Smooth muscle cell (in vitro differentiated cells): Measurements from ENCODE around the gene FOS. TPM values are rescaled to one million over a fixed set of nuclear protein-coding genes. Genes with fewer than 3 reads are reported as not detected.

Experiments
- DNase-seq: peaks from one replicate; lab custom pipeline; 2025; ENCODE audit not compliant: unreplicated experiment; lab: John Stamatoyannopoulos, UW
- H2AFZ ChIP-seq: fragments of 200-600 bp; sonication (generic); 2 replicates; pipeline ENCODE4 v1.6.0; 2016; ENCODE audit warnings: antibody characterized with exemption, low read depth, mild to moderate bottlenecking
- H3F3A ChIP-seq: fragments of 200-600 bp; sonication (generic); 2 replicates; pipeline ENCODE4 v1.6.0; 2017; ENCODE audit warnings: antibody characterized with exemption, low read depth
- H3K27ac ChIP-seq: fragments of 200-600 bp; sonication (generic); 2 replicates; pipeline ENCODE4 v1.5.1; 2016; ENCODE audit warnings: low read depth, mild to moderate bottlenecking
- H3K27me3 ChIP-seq: fragments of 200-600 bp; sonication (generic); 2 replicates; pipeline ENCODE4 v1.6.1; 2016; ENCODE audit warnings: low read depth, mild to moderate bottlenecking
- H3K36me3 ChIP-seq: fragments of 200-600 bp; sonication (generic); 2 replicates; pipeline ENCODE4 v1.5.1; 2016; ENCODE audit warnings: low read depth
- H3K4me1 ChIP-seq: fragments of 200-600 bp; sonication (generic); 2 replicates; pipeline ENCODE4 v1.5.1; 2016; ENCODE audit warnings: low read depth
- H3K4me2 ChIP-seq: fragments of 200-600 bp; sonication (generic); 2 replicates; pipeline ENCODE4 v1.6.0; 2016; ENCODE audit warnings: mild to moderate bottlenecking
- H3K4me3 ChIP-seq: fragments of 200-600 bp; sonication (generic); 2 replicates; pipeline ENCODE4 v1.5.1; 2016; ENCODE audit warnings: mild to moderate bottlenecking
- H3K79me2 ChIP-seq: fragments of 200-600 bp; sonication (generic); 2 replicates; pipeline ENCODE4 v1.6.0; 2016; ENCODE audit warnings: low read depth, mild to moderate bottlenecking
- H3K9ac ChIP-seq: fragments of 200-600 bp; sonication (generic); 2 replicates; pipeline ENCODE4 v1.6.0; 2016; ENCODE audit warnings: low read depth
- H3K9me3 ChIP-seq: fragments of 200-600 bp; sonication (generic); replicated peaks from 2 replicates; pipeline ENCODE4 v1.5.1; 2016; ENCODE audit warnings: low read depth
- H4K20me1 ChIP-seq: fragments of 200-600 bp; sonication (generic); 2 replicates; pipeline ENCODE4 v1.6.0; 2016; ENCODE audit warnings: low read depth
- CTCF ChIP-seq: fragments of 200-600 bp; sonication (generic); IDR thresholded peaks from 2 replicates; pipeline ENCODE4 v1.5.1; 2017; ENCODE audit warnings: borderline replicate concordance, mild to moderate bottlenecking, antibody characterized with exemption; ENCODE audit not compliant: insufficient read depth, poor library complexity, severe bottlenecking
- WGBS: methylation state at CpG from one replicate; pipeline ENCODE4 v1.1.7; 2016; ENCODE audit warnings: low lambda C conversion rate; 5-methylcytosine and 5-hydroxymethylcytosine counted together
- polyA plus RNA-seq: library from polyadenylated mRNA; unstranded; fragments of >200 nt; fragmentation: Nextera tagmentation; extraction: Ambion mirVana; gene quantifications from 2 replicates; pipeline ENCODE4 v1.2.1, GENCODE V29; 2016
- total RNA-seq: library from RNA; depleted of rRNA; stranded (reverse); fragments of >200 nt; gene quantifications from 2 replicates; pipeline ENCODE4 v1.2.3, GENCODE V29; 2014

The FOS gene
- total and polyA plus RNA-seq, 2 experiments from 2014 or later: 1,280 to 1,567 TPM

GRCh38 chr14:75261820-75262219 lies 16.8 kb upstream of the FOS start:
- no peaks in the 10 kb centered on the region for H3K27me3 ChIP-seq
- no peaks in the 10 kb centered on the region for H3K9me3 ChIP-seq
- no peaks in the 10 kb centered on the region for H3K79me2 ChIP-seq
- peaks cover 23% of the 10 kb centered on the region for H3F3A ChIP-seq
- no peak for DNase-seq
- H3K9ac ChIP-seq: no peak overlapping the region
- H3K4me2 ChIP-seq: no peak overlapping the region
- H3K27ac ChIP-seq: no peak overlapping the region
- WGBS: 96% methylated on average over 5 of the region's 5 CpGs
- peaks cover 18% of the 10 kb centered on the region for H3K4me1 ChIP-seq
- H2AFZ ChIP-seq: no peak overlapping the region
- H3K4me3 ChIP-seq: no peak overlapping the region
- no peak for TF ChIP-seq CTCF
- H3K36me3 ChIP-seq: no peaks in the 10 kb centered on the region
- no peaks in the 10 kb centered on the region for H4K20me1 ChIP-seq

DNA sequence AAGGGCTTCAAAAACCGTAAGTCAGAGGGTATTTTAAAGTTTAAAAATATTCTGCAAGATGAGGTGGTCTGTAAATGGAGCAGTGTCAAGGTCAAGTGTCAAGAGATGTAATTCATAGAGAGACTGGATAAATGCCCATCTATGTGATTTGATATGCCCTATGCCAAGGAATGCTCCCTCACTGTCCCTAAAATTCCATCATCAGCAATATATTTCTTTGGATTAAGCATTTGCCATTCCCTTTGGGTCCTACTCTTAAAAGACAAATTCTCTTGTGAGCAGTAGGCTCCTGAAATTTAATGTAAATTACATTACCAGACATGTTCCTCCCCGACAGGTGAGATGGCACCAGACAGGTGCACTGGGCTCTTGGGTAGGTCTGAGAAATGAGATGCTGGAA lies 16.0 kb upstream of the FOS start:
- Histone ChIP-seq H3K27ac (no peak overlapping the region), H3K79me2 (no peaks in the 10 kb centered on the region), H3K4me2 (no peak overlapping the region), H3K4me3 (no peak overlapping the region), H3K4me1 (peaks cover 21% of the 10 kb centered on the region), H3K36me3 (no peaks in the 10 kb centered on the region), H3F3A (peaks cover 26% of the 10 kb centered on the region), H4K20me1 (no peaks in the 10 kb centered on the region), H3K9me3 (no peaks in the 10 kb centered on the region), H3K9ac (no peak overlapping the region), H2AFZ (no peak overlapping the region), H3K27me3 (no peaks in the 10 kb centered on the region)
- TF ChIP-seq CTCF: no peak
- no peak for DNase-seq
- 98% methylated on average over 2 of the region's 2 CpGs for WGBS

DNA sequence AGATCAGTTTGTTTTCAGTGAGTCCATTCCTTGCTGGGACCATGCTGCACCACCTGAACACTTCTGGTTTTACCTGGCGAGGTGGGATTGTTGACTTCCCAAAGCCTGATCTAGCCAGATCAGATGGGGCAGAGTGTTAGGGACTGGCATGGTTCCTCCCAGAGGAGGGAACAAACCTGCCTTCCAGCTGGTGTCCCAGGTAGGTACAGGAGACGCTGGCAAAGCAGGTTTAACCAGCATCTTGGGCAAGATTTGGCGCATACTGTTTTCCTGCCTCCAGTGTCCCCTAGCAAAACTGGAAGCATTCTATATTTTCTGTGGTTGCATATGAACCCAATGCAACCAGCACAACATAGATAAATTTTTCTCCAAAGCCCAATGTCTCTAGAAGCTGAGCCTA lies 14.6 kb upstream of the FOS start:
- Histone ChIP-seq H3K4me1 (peaks cover 12% of the 10 kb centered on the region), H3K4me3 (no peak overlapping the region), H3K79me2 (no peaks in the 10 kb centered on the region), H3K9ac (no peak overlapping the region), H3K27me3 (no peaks in the 10 kb centered on the region), H3F3A (peaks cover 24% of the 10 kb centered on the region), H2AFZ (no peak overlapping the region), H3K9me3 (no peaks in the 10 kb centered on the region), H3K4me2 (no peak overlapping the region), H3K27ac (no peak overlapping the region), H4K20me1 (no peaks in the 10 kb centered on the region), H3K36me3 (no peaks in the 10 kb centered on the region)
- no peak for TF ChIP-seq CTCF
- 95% methylated on average over 3 of the region's 3 CpGs for WGBS
- DNase-seq: no peak

GRCh38 chr14:75267141-75267721 lies 11.4 kb upstream of the FOS start:
- H3F3A ChIP-seq: peaks cover 24% of the 10 kb centered on the region
- H3K36me3 ChIP-seq: no peaks in the 10 kb centered on the region
- no peaks in the 10 kb centered on the region for H3K9me3 ChIP-seq
- H3K79me2 ChIP-seq: no peaks in the 10 kb centered on the region
- TF ChIP-seq CTCF: no peak
- H3K4me2 ChIP-seq: peak overlapping the region; percentile 73
- H3K4me1 ChIP-seq: peaks cover 6% of the 10 kb centered on the region
- WGBS: 4% methylated on average over 3 of the region's 3 CpGs
- H4K20me1 ChIP-seq: no peaks in the 10 kb centered on the region
- no peak for DNase-seq
- H3K9ac ChIP-seq: peak overlapping the region; percentile 65
- H3K27ac ChIP-seq: peak overlapping the region; percentile 95
- peak overlapping the region; percentile 21 for H2AFZ ChIP-seq
- H3K4me3 ChIP-seq: peak overlapping the region; percentile 4
- no peaks in the 10 kb centered on the region for H3K27me3 ChIP-seq
